NCI-H146 (cell line): ENCODE measurements around the gene GAGE12E.
"Not testable (repeated sequence)": the region's sequence is repeated elsewhere in the genome, so short reads cannot be mapped to it uniquely, and the experiment has no call there.

Source experiments
- DNase-seq: peaks from one replicate; lab custom pipeline; 2025; lab: John Stamatoyannopoulos, UW

GAGE12E gene, protein sequence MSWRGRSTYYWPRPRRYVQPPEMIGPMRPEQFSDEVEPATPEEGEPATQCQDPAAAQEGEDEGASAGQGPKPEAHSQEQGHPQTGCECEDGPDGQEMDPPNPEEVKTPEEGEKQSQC

DNA sequence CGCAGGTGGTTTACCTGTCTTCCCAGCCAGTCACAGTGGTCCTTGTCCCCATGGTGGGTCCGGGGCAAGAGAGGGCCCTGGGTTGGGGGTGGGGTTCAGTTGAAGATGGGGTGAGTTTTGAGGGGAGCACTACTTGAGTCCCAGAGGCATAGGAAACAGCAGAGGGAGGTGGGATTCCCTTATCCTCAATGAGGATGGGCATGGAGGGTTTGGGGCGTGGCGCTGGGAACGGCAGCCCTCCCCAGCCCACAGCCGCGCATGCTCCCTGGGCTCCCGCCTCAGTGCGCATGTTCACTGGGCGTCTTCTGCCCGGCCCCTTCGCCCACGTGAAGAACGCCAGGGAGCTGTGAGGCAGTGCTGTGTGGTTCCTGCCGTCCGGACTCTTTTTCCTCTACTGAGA is at the start of gene GAGE12E:
TSS of gene GAGE12E (plus strand) at position 301 of the 400 bp plus-strand sequence. CDS start 1,155 bp downstream, outside the sequence.
- not testable (repeated sequence) for DNase-seq

DNA sequence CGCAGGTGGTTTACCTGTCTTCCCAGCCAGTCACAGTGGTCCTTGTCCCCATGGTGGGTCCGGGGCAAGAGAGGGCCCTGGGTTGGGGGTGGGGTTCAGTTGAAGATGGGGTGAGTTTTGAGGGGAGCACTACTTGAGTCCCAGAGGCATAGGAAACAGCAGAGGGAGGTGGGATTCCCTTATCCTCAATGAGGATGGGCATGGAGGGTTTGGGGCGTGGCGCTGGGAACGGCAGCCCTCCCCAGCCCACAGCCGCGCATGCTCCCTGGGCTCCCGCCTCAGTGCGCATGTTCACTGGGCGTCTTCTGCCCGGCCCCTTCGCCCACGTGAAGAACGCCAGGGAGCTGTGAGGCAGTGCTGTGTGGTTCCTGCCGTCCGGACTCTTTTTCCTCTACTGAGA is 19.2 kb upstream of the GAGE12E start, which contains the start of gene GAGE12C:
TSS of gene GAGE12C (plus strand) at position 301 of the 400 bp plus-strand sequence. CDS start 1,155 bp downstream, outside the sequence.
- DNase-seq, result not testable (repeated sequence)

DNA sequence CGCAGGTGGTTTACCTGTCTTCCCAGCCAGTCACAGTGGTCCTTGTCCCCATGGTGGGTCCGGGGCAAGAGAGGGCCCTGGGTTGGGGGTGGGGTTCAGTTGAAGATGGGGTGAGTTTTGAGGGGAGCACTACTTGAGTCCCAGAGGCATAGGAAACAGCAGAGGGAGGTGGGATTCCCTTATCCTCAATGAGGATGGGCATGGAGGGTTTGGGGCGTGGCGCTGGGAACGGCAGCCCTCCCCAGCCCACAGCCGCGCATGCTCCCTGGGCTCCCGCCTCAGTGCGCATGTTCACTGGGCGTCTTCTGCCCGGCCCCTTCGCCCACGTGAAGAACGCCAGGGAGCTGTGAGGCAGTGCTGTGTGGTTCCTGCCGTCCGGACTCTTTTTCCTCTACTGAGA is 9.7 kb upstream of the GAGE12E start, which contains the start of gene GAGE12D:
TSS of gene GAGE12D (plus strand) at position 301 of the 400 bp plus-strand sequence. CDS start 1,155 bp downstream, outside the sequence.
- not testable (repeated sequence) for DNase-seq

DNA sequence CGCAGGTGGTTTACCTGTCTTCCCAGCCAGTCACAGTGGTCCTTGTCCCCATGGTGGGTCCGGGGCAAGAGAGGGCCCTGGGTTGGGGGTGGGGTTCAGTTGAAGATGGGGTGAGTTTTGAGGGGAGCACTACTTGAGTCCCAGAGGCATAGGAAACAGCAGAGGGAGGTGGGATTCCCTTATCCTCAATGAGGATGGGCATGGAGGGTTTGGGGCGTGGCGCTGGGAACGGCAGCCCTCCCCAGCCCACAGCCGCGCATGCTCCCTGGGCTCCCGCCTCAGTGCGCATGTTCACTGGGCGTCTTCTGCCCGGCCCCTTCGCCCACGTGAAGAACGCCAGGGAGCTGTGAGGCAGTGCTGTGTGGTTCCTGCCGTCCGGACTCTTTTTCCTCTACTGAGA is 9.5 kb downstream of the GAGE12E start, which contains the start of gene GAGE12F:
TSS of gene GAGE12F (plus strand) at position 301 of the 400 bp plus-strand sequence. CDS start 1,155 bp downstream, outside the sequence.
- DNase-seq, result not testable (repeated sequence)

DNA sequence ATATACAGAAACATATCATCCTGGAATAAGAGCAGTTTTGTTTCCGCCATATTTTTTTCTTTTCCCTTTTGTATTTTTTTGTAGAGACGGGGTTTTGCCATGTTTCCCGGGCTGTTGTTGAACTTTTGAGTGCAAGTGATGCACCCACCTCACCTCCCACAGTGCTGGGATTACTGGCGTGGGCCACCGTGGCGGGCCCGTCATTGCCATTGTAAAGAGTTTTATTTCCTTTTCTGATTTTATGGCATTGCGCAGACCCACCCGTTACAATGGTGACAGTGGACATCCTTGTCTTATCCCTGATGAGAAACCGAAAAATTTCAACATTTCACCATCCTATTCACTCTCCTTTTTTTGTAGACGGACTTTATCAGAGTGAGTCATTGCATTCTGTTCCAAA is 17.6 kb downstream of the GAGE12E start:
- DNase-seq, result not testable (repeated sequence)

DNA sequence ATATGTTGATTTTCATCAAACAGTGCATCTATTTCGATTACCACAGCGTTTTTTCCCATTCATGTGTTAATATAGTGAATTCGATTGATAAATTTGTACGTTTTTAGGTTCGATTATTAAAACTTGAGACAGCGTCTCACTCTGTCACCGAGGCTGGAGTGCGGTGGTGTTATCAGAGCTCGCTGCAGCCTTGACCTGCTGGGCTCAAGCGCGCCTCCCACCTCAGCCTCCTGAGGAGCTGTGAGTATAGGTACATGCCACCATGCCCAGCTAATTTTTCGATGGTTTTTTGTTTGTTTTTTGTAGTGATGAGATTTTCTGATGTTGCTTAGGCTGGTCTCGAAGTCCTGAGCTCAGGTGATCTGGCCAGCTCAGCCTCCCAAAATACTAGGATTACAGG is 18.1 kb downstream of the GAGE12E start:
- DNase-seq, result not testable (repeated sequence)

DNA sequence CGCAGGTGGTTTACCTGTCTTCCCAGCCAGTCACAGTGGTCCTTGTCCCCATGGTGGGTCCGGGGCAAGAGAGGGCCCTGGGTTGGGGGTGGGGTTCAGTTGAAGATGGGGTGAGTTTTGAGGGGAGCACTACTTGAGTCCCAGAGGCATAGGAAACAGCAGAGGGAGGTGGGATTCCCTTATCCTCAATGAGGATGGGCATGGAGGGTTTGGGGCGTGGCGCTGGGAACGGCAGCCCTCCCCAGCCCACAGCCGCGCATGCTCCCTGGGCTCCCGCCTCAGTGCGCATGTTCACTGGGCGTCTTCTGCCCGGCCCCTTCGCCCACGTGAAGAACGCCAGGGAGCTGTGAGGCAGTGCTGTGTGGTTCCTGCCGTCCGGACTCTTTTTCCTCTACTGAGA is 19.0 kb downstream of the GAGE12E start, which contains the start of gene GAGE12G:
TSS of gene GAGE12G (plus strand) at position 301 of the 400 bp plus-strand sequence. CDS start 1,155 bp downstream, outside the sequence.
- DNase-seq, result not testable (repeated sequence)

DNA sequence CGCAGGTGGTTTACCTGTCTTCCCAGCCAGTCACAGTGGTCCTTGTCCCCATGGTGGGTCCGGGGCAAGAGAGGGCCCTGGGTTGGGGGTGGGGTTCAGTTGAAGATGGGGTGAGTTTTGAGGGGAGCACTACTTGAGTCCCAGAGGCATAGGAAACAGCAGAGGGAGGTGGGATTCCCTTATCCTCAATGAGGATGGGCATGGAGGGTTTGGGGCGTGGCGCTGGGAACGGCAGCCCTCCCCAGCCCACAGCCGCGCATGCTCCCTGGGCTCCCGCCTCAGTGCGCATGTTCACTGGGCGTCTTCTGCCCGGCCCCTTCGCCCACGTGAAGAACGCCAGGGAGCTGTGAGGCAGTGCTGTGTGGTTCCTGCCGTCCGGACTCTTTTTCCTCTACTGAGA is 28.6 kb downstream of the GAGE12E start, which contains the start of gene GAGE12H:
TSS of gene GAGE12H (plus strand) at position 301 of the 400 bp plus-strand sequence. CDS start 1,155 bp downstream, outside the sequence.
- not testable (repeated sequence) for DNase-seq

DNA sequence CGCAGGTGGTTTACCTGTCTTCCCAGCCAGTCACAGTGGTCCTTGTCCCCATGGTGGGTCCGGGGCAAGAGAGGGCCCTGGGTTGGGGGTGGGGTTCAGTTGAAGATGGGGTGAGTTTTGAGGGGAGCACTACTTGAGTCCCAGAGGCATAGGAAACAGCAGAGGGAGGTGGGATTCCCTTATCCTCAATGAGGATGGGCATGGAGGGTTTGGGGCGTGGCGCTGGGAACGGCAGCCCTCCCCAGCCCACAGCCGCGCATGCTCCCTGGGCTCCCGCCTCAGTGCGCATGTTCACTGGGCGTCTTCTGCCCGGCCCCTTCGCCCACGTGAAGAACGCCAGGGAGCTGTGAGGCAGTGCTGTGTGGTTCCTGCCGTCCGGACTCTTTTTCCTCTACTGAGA is 38.1 kb downstream of the GAGE12E start, which contains the start of gene GAGE2A:
TSS of gene GAGE2A (plus strand) at position 301 of the 400 bp plus-strand sequence. CDS start 1,155 bp downstream, outside the sequence.
- DNase-seq, result not testable (repeated sequence)

DNA sequence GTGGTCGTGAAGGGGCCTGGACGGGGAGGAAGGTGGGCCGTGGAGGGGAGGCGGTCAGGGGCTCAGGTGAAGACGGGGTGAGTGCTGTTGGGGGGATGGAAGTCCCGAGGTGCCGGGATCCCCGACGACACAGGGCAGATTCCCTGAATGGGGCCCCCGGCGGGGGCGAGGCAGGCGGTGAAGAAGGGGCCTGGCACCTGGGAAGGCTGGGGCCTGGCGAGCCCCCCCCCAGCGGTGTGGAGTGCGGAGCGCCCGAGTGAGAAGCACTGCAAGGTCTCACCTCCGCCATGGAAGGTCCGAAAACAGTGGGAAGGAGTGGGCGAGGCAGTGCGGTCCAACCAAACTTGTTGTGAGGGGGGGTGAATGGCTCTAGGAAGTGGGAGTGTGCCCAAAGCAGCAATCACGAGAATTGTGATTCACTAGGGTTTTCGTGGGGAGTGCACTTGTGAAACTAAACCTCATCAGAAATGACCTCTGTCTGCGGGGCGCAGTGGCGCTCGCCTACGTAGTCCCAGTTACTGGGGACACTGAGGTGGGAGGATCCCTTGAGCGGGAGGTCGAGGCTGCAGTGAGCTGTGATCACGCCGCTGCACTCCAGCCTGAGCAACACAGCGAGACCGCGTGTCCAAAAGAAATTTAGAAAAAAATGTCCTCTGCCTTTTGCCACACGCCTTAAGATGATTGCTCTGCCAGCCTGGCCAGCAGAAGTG is 38.8 kb downstream of the GAGE12E start:
- not testable (repeated sequence) for DNase-seq

DNA sequence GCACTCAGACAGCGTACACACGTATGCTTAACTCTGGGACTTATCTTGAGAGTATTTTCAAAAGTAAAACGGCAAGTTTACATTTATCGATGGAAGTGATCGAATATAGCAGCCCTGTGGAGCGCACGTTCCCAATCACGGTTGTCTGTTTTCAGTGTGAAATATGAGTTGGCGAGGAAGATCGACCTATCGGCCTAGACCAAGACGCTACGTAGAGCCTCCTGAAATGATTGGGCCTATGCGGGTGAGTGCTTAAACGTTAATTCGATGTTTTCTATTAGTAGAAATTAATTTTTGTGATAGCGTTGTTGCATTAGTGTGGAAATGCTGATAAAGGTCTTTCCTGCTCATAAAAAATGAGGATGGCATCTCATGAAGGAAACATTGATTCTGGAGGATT is 39.4 kb downstream of the GAGE12E start:
- not testable (repeated sequence) for DNase-seq

DNA sequence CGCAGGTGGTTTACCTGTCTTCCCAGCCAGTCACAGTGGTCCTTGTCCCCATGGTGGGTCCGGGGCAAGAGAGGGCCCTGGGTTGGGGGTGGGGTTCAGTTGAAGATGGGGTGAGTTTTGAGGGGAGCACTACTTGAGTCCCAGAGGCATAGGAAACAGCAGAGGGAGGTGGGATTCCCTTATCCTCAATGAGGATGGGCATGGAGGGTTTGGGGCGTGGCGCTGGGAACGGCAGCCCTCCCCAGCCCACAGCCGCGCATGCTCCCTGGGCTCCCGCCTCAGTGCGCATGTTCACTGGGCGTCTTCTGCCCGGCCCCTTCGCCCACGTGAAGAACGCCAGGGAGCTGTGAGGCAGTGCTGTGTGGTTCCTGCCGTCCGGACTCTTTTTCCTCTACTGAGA is 47.6 kb downstream of the GAGE12E start, which contains the start of gene GAGE1:
TSS of gene GAGE1 (plus strand) at position 301 of the 400 bp plus-strand sequence. CDS start 1,155 bp downstream, outside the sequence.
- DNase-seq, result not testable (repeated sequence)
